Osteoblast (primary cell): ENCODE data around the gene NEDD8. TPM values are rescaled to one million over a fixed set of nuclear protein-coding genes. Genes with fewer than 3 reads are reported as not detected.

Source experiments
- DNase-seq: peaks from one replicate; pipeline ENCODE4 v3.0.0; 2011; ENCODE audit warnings: low spot score, mixed read lengths; ENCODE audit not compliant: insufficient read length; ENCODE audit errors: missing footprints
- H2AFZ ChIP-seq: 2 replicates; pipeline ENCODE4 v1.6.0; 2011; ENCODE audit warnings: mild to moderate bottlenecking, low read length
- H3K27ac ChIP-seq: 2 replicates; pipeline ENCODE4 v1.5.1; 2011; ENCODE audit warnings: mild to moderate bottlenecking, low read depth, low read length, moderate library complexity
- H3K27me3 ChIP-seq: 2 replicates; pipeline ENCODE4 v1.6.0; 2012; ENCODE audit warnings: mild to moderate bottlenecking, control low read depth, inconsistent platforms, low read length, moderate library complexity; ENCODE audit not compliant: insufficient read depth
- H3K36me3 ChIP-seq: 2 replicates; pipeline ENCODE4 v1.5.1; 2011; ENCODE audit warnings: mild to moderate bottlenecking, low read length, control low read depth, moderate library complexity; ENCODE audit not compliant: insufficient read depth
- H3K4me1 ChIP-seq: 2 replicates; pipeline ENCODE4 v1.5.1; 2011; ENCODE audit warnings: mild to moderate bottlenecking, low read length, control low read depth, moderate library complexity; ENCODE audit not compliant: insufficient read depth
- H3K4me2 ChIP-seq: 2 replicates; pipeline ENCODE4 v1.6.0; 2011; ENCODE audit warnings: mild to moderate bottlenecking, low read length; ENCODE audit not compliant: insufficient read depth
- H3K4me3 ChIP-seq: fragments of 200-600 bp; sonication (generic); 3 replicates; pipeline ENCODE4 v1.5.1; 2012; ENCODE audit warnings: mild to moderate bottlenecking, low read length, inconsistent platforms; ENCODE audit not compliant: insufficient read depth
- H3K79me2 ChIP-seq: 2 replicates; pipeline ENCODE4 v1.6.0; 2012; ENCODE audit warnings: mild to moderate bottlenecking, low read length, control low read depth, inconsistent platforms; ENCODE audit not compliant: insufficient read depth
- H3K9me3 ChIP-seq: 2 replicates; pipeline ENCODE4 v1.5.1; 2011; ENCODE audit warnings: low read depth, low read length, control low read depth
- H4K20me1 ChIP-seq: 2 replicates; pipeline ENCODE4 v1.6.0; 2012; ENCODE audit warnings: mild to moderate bottlenecking, low read length, control low read depth; ENCODE audit not compliant: insufficient read depth
- CTCF ChIP-seq: IDR thresholded peaks from 2 replicates; pipeline ENCODE4 v1.5.1; 2011; ENCODE audit warnings: mild to moderate bottlenecking, low read depth, low read length, moderate library complexity; ENCODE audit errors: extremely low read depth
- total RNA-seq: library from RNA; depleted of rRNA; stranded (reverse); fragments of >200 nt; gene quantifications from 2 replicates; pipeline ENCODE4 v1.2.3, GENCODE V29; 2012

The NEDD8 gene
- total RNA-seq, 1 donor = 69.1 TPM

GRCh38 chr14:24186831-24187538 is 45.2 kb downstream of the NEDD8 start:
- Histone ChIP-seq H3K4me1 (peaks cover 11% of the 10 kb centered on the region), H2AFZ (no peak overlapping the region), H3K9me3 (no peaks in the 10 kb centered on the region), H3K4me2 (peak overlapping the region; percentile 86), H3K27me3 (no peaks in the 10 kb centered on the region), H3K27ac (no peak overlapping the region), H3K36me3 (peaks cover 47% of the 10 kb centered on the region), H3K4me3 (no peak overlapping the region), H3K79me2 (peaks cover 28% of the 10 kb centered on the region), H4K20me1 (peaks cover 4% of the 10 kb centered on the region)
- TF ChIP-seq CTCF = no peak
- DNase-seq = no peak

- H3K4me2 ChIP-seq = no peak overlapping the region
- H3K27me3 ChIP-seq = no peaks in the 10 kb centered on the region
- H3K4me3 ChIP-seq = no peak overlapping the region
- DNase-seq = no peak
- peaks cover 25% of the 10 kb centered on the region for H3K79me2 ChIP-seq
- no peak for TF ChIP-seq CTCF
- peaks cover 11% of the 10 kb centered on the region for H3K4me1 ChIP-seq
- H3K9me3 ChIP-seq = no peaks in the 10 kb centered on the region
- H3K36me3 ChIP-seq = peaks cover 58% of the 10 kb centered on the region
- no peak overlapping the region for H3K27ac ChIP-seq
- H2AFZ ChIP-seq = no peak overlapping the region
- peaks cover 4% of the 10 kb centered on the region for H4K20me1 ChIP-seq
Measured at GRCh38 chr14:24185741-24186140, 46.4 kb downstream of the NEDD8 start.

DNA sequence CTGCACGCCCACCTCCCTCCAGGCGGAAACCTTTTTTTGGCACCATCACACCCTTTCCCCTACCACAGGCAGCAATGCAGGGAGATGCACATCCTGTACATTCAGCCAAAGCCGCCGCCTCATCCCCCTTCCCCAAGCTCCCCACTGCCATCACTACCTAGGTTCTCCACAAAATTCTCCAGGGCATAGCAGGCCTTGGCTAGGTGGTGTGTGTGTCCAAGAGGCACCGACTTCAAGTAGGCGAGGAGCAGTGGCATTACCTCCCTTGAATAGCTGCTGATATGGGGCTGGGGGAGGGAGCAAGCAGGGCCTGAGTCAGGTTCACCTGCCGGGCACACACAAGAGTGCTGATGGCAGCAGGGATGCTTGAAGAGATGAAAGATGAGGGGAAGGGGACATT is 47.1 kb downstream of the NEDD8 start:
- H4K20me1 ChIP-seq = peaks cover 4% of the 10 kb centered on the region
- H3K27ac ChIP-seq = no peak overlapping the region
- peaks cover 61% of the 10 kb centered on the region for H3K36me3 ChIP-seq
- peaks cover 15% of the 10 kb centered on the region for H3K4me1 ChIP-seq
- no peak for TF ChIP-seq CTCF
- H2AFZ ChIP-seq = no peak overlapping the region
- no peak overlapping the region for H3K4me2 ChIP-seq
- no peaks in the 10 kb centered on the region for H3K9me3 ChIP-seq
- no peak overlapping the region for H3K4me3 ChIP-seq
- no peak for DNase-seq
- H3K79me2 ChIP-seq = peaks cover 25% of the 10 kb centered on the region
- no peaks in the 10 kb centered on the region for H3K27me3 ChIP-seq

DNA sequence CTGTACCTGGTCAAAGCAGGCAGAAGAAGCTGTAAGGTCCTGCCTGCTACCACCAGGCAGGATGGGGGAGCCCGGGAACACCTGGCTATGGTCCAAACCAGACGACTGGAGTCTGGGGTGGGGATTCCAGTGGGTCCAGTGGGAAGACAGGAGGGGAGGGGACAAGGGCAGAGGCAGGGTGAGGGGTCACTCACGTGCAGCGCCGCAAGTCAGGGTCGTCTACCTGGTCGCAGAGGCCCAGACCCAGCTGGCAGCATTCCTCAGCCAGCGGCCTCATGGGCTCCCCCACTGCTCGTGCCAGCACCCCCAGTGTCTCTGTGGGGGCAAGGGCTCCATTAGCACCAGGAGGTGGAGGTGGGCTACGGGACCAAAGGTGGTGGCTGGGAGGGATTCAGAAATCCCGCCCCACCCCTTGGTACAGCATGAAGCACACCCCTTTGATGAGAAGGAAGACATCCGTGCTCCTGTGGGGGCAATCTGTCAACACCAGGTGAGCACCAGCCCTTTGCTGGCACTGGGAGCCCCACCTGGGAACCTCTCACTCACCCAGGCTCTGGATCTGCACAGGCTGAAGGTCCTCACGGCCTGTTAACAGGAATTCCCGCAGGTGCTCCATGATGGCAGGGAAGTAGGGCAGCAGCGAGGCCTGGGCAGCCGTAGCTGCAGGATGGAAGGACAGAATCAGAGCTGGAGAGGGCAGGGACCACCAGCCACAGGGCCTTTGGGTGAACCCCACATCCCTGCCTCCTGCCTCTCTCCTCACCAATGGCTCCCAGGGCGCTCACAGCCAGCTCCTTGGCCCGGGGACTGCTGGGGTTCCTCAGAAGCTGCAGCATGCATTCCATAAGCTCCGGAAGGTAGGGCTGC is 47.8 kb downstream of the NEDD8 start:
- Histone ChIP-seq H3K79me2 (peaks cover 25% of the 10 kb centered on the region), H3K27ac (no peak overlapping the region), H3K36me3 (peaks cover 66% of the 10 kb centered on the region), H3K27me3 (no peaks in the 10 kb centered on the region), H3K4me1 (peaks cover 18% of the 10 kb centered on the region), H2AFZ (no peak overlapping the region), H3K9me3 (no peaks in the 10 kb centered on the region), H4K20me1 (peaks cover 4% of the 10 kb centered on the region), H3K4me2 (no peak overlapping the region), H3K4me3 (no peak overlapping the region)
- no peak for TF ChIP-seq CTCF
- no peak for DNase-seq
